Mesendoderm (in vitro differentiated cells): ENCODE measurements around the gene ACBD6.

Experiments used
- DNase-seq: peaks from one replicate; pipeline ENCODE4 v3.0.0; 2013
- H2AK5ac ChIP-seq: 2 replicates; pipeline ENCODE4 v1.6.1; 2013; ENCODE audit warnings: low read length, inconsistent platforms
- H2BK120ac ChIP-seq: 2 replicates; pipeline ENCODE4 v1.6.1; 2013; ENCODE audit warnings: low read depth, mild to moderate bottlenecking, low read length, moderate library complexity, mixed read lengths
- H2BK15ac ChIP-seq: replicated peaks from 2 replicates; pipeline ENCODE4 v1.6.1; 2013; ENCODE audit warnings: low read depth, mild to moderate bottlenecking, moderate library complexity
- H2BK5ac ChIP-seq: 2 replicates; pipeline ENCODE4 v1.6.1; 2013; ENCODE audit warnings: low read length, inconsistent platforms
- H3K18ac ChIP-seq: 2 replicates; pipeline ENCODE4 v1.6.1; 2013; ENCODE audit warnings: mild to moderate bottlenecking, low read length, mixed read lengths
- H3K23ac ChIP-seq: one replicate; pipeline ENCODE4 v1.6.1; 2013; ENCODE audit warnings: low read length
- H3K27ac ChIP-seq: 2 replicates; pipeline ENCODE4 v1.5.1; 2013; ENCODE audit warnings: low read depth, mild to moderate bottlenecking, inconsistent platforms, low read length, moderate library complexity
- H3K27me3 ChIP-seq: 2 replicates; pipeline ENCODE4 v1.6.1; 2013; ENCODE audit warnings: low read length, control low read depth, mild to moderate bottlenecking, inconsistent platforms; ENCODE audit not compliant: insufficient read depth, poor library complexity
- H3K36me3 ChIP-seq: 2 replicates; pipeline ENCODE4 v1.6.1; 2013; ENCODE audit warnings: low read length, inconsistent platforms; ENCODE audit not compliant: control insufficient read depth, insufficient read depth
- H3K4ac ChIP-seq: one replicate; pipeline ENCODE4 v1.6.1; 2013; ENCODE audit warnings: low read depth, mild to moderate bottlenecking, low read length, moderate library complexity
- H3K4me1 ChIP-seq: 2 replicates; pipeline ENCODE4 v1.6.1; 2013; ENCODE audit warnings: low read depth, low read length, inconsistent platforms; ENCODE audit not compliant: control insufficient read depth
- H3K4me2 ChIP-seq: 2 replicates; pipeline ENCODE4 v1.6.1; 2013; ENCODE audit warnings: low read length
- H3K4me3 ChIP-seq: 2 replicates; pipeline ENCODE4 v1.5.1; 2013; ENCODE audit warnings: mild to moderate bottlenecking, low read length
- H3K56ac ChIP-seq: one replicate; pipeline ENCODE4 v1.6.1; 2013; ENCODE audit warnings: low read length
- H3K79me1 ChIP-seq: 2 replicates; pipeline ENCODE4 v1.6.1; 2013; ENCODE audit warnings: low read length, inconsistent platforms
- H3K79me2 ChIP-seq: 2 replicates; pipeline ENCODE4 v1.6.1; 2013; ENCODE audit warnings: mild to moderate bottlenecking, low read length; ENCODE audit not compliant: control insufficient read depth, insufficient read depth
- H3K9ac ChIP-seq: 2 replicates; pipeline ENCODE4 v1.6.1; 2013; ENCODE audit warnings: low read length, inconsistent platforms
- H4K5ac ChIP-seq: one replicate; pipeline ENCODE4 v1.6.1; 2013; ENCODE audit warnings: low read length
- H4K8ac ChIP-seq: one replicate; pipeline ENCODE4 v1.6.1; 2013; ENCODE audit warnings: low read depth, mild to moderate bottlenecking, control low read depth, low read length, moderate library complexity
- WGBS: extraction: QIAGEN DNeasy Blood & Tissue Kit; methylation state at CpG from one replicate; pipeline ENCODE4 v1.1.7; 2013; ENCODE audit warnings: low lambda C conversion rate, missing lambda C conversion rate; ENCODE audit not compliant: insufficient coverage; ENCODE audit errors: extremely low coverage; 5-methylcytosine and 5-hydroxymethylcytosine counted together

Gene ACBD6

GRCh38 chr1:180532854-180533253 is 30.5 kb upstream of the ACBD6 start:
- Histone ChIP-seq H3K27me3 (no peaks in the 10 kb centered on the region), H3K4me2 (no peak overlapping the region), H3K4me1 (no peaks in the 10 kb centered on the region), H2AK5ac (no peak overlapping the region), H2BK120ac (no peak overlapping the region), H3K56ac (no peak overlapping the region), H3K18ac (no peak overlapping the region), H3K79me1 (no peaks in the 10 kb centered on the region), H4K8ac (no peak overlapping the region), H3K23ac (no peak overlapping the region), H2BK5ac (no peak overlapping the region), H3K36me3 (no peaks in the 10 kb centered on the region), H3K9ac (no peak overlapping the region), H4K5ac (no peak overlapping the region), H3K4ac (no peak overlapping the region), H3K4me3 (no peak overlapping the region), H3K79me2 (no peaks in the 10 kb centered on the region), H3K27ac (no peak overlapping the region), H2BK15ac (no peak overlapping the region)
- WGBS: no CpG with 5 or more reads among the region's 5 CpGs
- DNase-seq: no peak

DNA sequence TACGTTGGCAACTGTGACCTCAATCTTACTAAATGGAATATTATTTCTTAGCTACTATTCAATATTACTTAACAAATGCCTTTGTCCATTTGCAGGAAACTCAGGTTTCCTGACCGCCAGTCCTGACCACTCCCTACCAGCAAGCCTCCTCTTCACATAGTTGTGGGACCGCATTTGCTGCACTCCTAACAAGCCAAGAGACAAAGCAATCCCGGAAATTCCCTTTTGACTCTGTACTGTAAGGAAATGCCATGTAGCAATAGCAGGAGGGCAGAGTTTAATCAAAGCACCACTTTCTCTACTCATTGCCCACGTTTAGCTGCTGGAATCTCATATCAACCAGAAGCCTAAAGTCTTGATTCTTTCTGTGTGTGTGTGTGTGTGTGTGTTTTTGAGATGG is 28.1 kb upstream of the ACBD6 start:
- H3K36me3 ChIP-seq: no peaks in the 10 kb centered on the region
- no peak overlapping the region for H2BK120ac ChIP-seq
- H3K9ac ChIP-seq: no peak overlapping the region
- no peak overlapping the region for H4K8ac ChIP-seq
- no peaks in the 10 kb centered on the region for H3K4me1 ChIP-seq
- H2BK15ac ChIP-seq: no peak overlapping the region
- no peak overlapping the region for H2BK5ac ChIP-seq
- no peak overlapping the region for H3K4me2 ChIP-seq
- no peak overlapping the region for H4K5ac ChIP-seq
- no peak overlapping the region for H3K4me3 ChIP-seq
- H3K27me3 ChIP-seq: no peaks in the 10 kb centered on the region
- no peak overlapping the region for H3K4ac ChIP-seq
- H3K56ac ChIP-seq: no peak overlapping the region
- DNase-seq: peak; percentile 20
- no CpG with 5 or more reads among the region's 5 CpGs for WGBS
- H3K79me2 ChIP-seq: no peaks in the 10 kb centered on the region
- H2AK5ac ChIP-seq: no peak overlapping the region
- no peaks in the 10 kb centered on the region for H3K79me1 ChIP-seq
- H3K18ac ChIP-seq: no peak overlapping the region
- H3K27ac ChIP-seq: no peak overlapping the region
- no peak overlapping the region for H3K23ac ChIP-seq

GRCh38 chr1:180528868-180529470 is 26.6 kb upstream of the ACBD6 start:
- H3K4me1 ChIP-seq: no peaks in the 10 kb centered on the region
- H3K23ac ChIP-seq: no peak overlapping the region
- no peak overlapping the region for H3K4me2 ChIP-seq
- no peaks in the 10 kb centered on the region for H3K79me2 ChIP-seq
- H3K9ac ChIP-seq: no peak overlapping the region
- H2BK120ac ChIP-seq: no peak overlapping the region
- H2BK5ac ChIP-seq: no peak overlapping the region
- no peak overlapping the region for H3K27ac ChIP-seq
- no peak for DNase-seq
- no peak overlapping the region for H3K4ac ChIP-seq
- H2AK5ac ChIP-seq: no peak overlapping the region
- H3K18ac ChIP-seq: no peak overlapping the region
- no CpG with 5 or more reads among the region's 11 CpGs for WGBS
- H3K79me1 ChIP-seq: no peaks in the 10 kb centered on the region
- H3K4me3 ChIP-seq: no peak overlapping the region
- no peak overlapping the region for H3K56ac ChIP-seq
- no peak overlapping the region for H2BK15ac ChIP-seq
- no peak overlapping the region for H4K5ac ChIP-seq
- H3K27me3 ChIP-seq: no peaks in the 10 kb centered on the region
- H3K36me3 ChIP-seq: no peaks in the 10 kb centered on the region
- no peak overlapping the region for H4K8ac ChIP-seq

GRCh38 chr1:180527101-180527669 is 24.8 kb upstream of the ACBD6 start:
- H3K4me1 ChIP-seq: no peaks in the 10 kb centered on the region
- no peak overlapping the region for H2BK5ac ChIP-seq
- no peak overlapping the region for H3K4ac ChIP-seq
- H3K4me3 ChIP-seq: no peak overlapping the region
- H3K56ac ChIP-seq: no peak overlapping the region
- WGBS: no CpG with 5 or more reads among the region's 5 CpGs
- no peak overlapping the region for H4K5ac ChIP-seq
- no peak overlapping the region for H2AK5ac ChIP-seq
- no peak overlapping the region for H3K18ac ChIP-seq
- peak; percentile 62 for DNase-seq
- H3K27me3 ChIP-seq: no peaks in the 10 kb centered on the region
- no peak overlapping the region for H2BK120ac ChIP-seq
- no peak overlapping the region for H3K27ac ChIP-seq
- no peak overlapping the region for H4K8ac ChIP-seq
- H3K36me3 ChIP-seq: no peaks in the 10 kb centered on the region
- H3K4me2 ChIP-seq: no peak overlapping the region
- H3K9ac ChIP-seq: no peak overlapping the region
- H2BK15ac ChIP-seq: no peak overlapping the region
- H3K79me2 ChIP-seq: no peaks in the 10 kb centered on the region
- H3K79me1 ChIP-seq: no peaks in the 10 kb centered on the region
- no peak overlapping the region for H3K23ac ChIP-seq

DNA sequence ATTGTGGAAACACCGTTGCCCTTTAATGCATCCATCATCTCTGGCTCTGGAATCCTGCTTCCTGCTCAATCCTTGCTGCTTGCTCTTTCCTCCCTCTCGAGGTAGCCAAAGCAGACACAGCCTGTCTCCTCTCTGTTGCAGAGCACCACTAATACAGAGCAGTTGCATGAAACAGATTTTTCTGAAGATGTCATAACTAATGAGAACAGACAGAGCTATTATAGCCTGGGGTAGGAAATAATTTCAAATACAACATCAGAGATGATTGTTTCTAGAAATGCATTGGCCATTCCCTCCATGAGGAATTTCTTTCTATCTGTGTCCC is 23.3 kb upstream of the ACBD6 start:
- H3K9ac ChIP-seq: no peak overlapping the region
- H3K4me2 ChIP-seq: no peak overlapping the region
- WGBS: no CpG with 5 or more reads among the region's 2 CpGs
- no peak overlapping the region for H3K56ac ChIP-seq
- peaks cover 3% of the 10 kb centered on the region for H3K4me1 ChIP-seq
- no peak overlapping the region for H3K23ac ChIP-seq
- H3K4ac ChIP-seq: no peak overlapping the region
- no peak overlapping the region for H3K27ac ChIP-seq
- H2BK5ac ChIP-seq: no peak overlapping the region
- no peaks in the 10 kb centered on the region for H3K79me1 ChIP-seq
- H4K5ac ChIP-seq: no peak overlapping the region
- no peak overlapping the region for H3K4me3 ChIP-seq
- H3K36me3 ChIP-seq: no peaks in the 10 kb centered on the region
- H3K79me2 ChIP-seq: no peaks in the 10 kb centered on the region
- no peak for DNase-seq
- H2BK15ac ChIP-seq: no peak overlapping the region
- H3K18ac ChIP-seq: no peak overlapping the region
- no peaks in the 10 kb centered on the region for H3K27me3 ChIP-seq
- H4K8ac ChIP-seq: no peak overlapping the region
- H2BK120ac ChIP-seq: no peak overlapping the region
- H2AK5ac ChIP-seq: no peak overlapping the region
